Measurements from ENCODE around the gene PTP4A1. TPM values are rescaled to one million over a fixed set of nuclear protein-coding genes. Genes with fewer than 3 reads are reported as not detected.

Gene PTP4A1
- total and polyA plus RNA-seq, 2 of the 13 experiments (the other 11 are each of a cell fraction or from before 2014, with no cell fraction given), result 141 to 376 TPM

DNA sequence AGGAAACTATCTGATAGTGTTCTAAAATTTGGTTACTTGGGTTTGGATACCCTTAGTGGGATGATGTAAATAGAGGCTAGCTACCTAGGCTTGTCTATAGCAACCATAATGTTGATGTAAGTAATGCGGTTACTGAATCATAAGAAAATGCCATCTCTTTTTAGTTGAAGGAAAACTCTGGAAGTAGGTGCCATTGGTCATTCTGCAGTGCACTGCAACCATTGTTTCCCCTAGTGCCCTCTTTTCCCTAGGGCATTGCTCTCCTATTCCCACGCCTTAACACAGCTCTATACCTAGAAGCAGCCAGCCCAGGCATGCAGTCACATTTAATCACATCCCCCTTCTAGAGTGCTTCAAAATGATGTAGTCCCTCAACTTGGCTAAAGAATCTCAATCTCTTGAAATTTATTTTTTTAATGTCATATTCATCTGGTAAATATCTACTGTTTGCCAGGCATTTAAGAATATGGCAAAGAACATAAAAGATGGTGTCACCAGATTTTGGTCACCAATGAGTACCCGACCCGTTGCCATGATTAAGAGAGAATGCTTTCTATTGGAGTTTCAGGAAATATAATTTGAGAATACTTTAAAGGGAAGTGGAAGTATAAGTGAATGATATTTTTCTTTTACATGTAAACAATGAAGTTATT is 10.4 kb downstream of the PTP4A1 start (continued):
- TF ChIP-seq, protein P1, sequence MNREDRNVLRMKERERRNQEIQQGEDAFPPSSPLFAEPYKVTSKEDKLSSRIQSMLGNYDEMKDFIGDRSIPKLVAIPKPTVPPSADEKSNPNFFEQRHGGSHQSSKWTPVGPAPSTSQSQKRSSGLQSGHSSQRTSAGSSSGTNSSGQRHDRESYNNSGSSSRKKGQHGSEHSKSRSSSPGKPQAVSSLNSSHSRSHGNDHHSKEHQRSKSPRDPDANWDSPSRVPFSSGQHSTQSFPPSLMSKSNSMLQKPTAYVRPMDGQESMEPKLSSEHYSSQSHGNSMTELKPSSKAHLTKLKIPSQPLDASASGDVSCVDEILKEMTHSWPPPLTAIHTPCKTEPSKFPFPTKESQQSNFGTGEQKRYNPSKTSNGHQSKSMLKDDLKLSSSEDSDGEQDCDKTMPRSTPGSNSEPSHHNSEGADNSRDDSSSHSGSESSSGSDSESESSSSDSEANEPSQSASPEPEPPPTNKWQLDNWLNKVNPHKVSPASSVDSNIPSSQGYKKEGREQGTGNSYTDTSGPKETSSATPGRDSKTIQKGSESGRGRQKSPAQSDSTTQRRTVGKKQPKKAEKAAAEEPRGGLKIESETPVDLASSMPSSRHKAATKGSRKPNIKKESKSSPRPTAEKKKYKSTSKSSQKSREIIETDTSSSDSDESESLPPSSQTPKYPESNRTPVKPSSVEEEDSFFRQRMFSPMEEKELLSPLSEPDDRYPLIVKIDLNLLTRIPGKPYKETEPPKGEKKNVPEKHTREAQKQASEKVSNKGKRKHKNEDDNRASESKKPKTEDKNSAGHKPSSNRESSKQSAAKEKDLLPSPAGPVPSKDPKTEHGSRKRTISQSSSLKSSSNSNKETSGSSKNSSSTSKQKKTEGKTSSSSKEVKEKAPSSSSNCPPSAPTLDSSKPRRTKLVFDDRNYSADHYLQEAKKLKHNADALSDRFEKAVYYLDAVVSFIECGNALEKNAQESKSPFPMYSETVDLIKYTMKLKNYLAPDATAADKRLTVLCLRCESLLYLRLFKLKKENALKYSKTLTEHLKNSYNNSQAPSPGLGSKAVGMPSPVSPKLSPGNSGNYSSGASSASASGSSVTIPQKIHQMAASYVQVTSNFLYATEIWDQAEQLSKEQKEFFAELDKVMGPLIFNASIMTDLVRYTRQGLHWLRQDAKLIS (CRISPR knock-in tag; IDR thresholded peaks at IDR 0.05), result peak; percentile 62; the same call in 1 of the 2 replicates
- TF ChIP-seq, protein P2, sequence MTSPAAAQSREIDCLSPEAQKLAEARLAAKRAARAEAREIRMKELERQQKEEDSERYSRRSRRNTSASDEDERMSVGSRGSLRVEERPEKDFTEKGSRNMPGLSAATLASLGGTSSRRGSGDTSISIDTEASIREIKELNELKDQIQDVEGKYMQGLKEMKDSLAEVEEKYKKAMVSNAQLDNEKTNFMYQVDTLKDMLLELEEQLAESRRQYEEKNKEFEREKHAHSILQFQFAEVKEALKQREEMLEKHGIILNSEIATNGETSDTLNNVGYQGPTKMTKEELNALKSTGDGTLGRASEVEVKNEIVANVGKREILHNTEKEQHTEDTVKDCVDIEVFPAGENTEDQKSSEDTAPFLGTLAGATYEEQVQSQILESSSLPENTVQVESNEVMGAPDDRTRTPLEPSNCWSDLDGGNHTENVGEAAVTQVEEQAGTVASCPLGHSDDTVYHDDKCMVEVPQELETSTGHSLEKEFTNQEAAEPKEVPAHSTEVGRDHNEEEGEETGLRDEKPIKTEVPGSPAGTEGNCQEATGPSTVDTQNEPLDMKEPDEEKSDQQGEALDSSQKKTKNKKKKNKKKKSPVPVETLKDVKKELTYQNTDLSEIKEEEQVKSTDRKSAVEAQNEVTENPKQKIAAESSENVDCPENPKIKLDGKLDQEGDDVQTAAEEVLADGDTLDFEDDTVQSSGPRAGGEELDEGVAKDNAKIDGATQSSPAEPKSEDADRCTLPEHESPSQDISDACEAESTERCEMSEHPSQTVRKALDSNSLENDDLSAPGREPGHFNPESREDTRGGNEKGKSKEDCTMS (CRISPR knock-in tag; conservative IDR thresholded peaks at IDR 0.05), result no peak
- TF ChIP-seq, protein P3, sequence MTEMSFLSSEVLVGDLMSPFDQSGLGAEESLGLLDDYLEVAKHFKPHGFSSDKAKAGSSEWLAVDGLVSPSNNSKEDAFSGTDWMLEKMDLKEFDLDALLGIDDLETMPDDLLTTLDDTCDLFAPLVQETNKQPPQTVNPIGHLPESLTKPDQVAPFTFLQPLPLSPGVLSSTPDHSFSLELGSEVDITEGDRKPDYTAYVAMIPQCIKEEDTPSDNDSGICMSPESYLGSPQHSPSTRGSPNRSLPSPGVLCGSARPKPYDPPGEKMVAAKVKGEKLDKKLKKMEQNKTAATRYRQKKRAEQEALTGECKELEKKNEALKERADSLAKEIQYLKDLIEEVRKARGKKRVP (CRISPR knock-in tag; IDR thresholded peaks at IDR 0.05), result 0 out of 4 replicates have a peak, but pooled peaks of 1 of the 2 experiments have one; percentile 8
- no peak for TF ChIP-seq CBX5 (CRISPR knock-in tag; IDR thresholded peaks at IDR 0.05; ENCODE audit: borderline replicate concordance)
- no peak for TF ChIP-seq SOX13 (IDR thresholded peaks at IDR 0.05)
- TF ChIP-seq SOX13 (CRISPR knock-in tag; conservative IDR thresholded peaks at IDR 0.05 in 1 of 2, IDR thresholded peaks at IDR 0.05 in 1 of 2), result 0 out of 4 replicates have a peak, but pooled peaks of 1 of the 2 experiments have one; percentile 19
- no peak for TF ChIP-seq LCORL (IDR thresholded peaks at IDR 0.05)
- no peak for TF ChIP-seq LCORL (CRISPR knock-in tag; IDR thresholded peaks at IDR 0.05)
- TF ChIP-seq, protein P4, sequence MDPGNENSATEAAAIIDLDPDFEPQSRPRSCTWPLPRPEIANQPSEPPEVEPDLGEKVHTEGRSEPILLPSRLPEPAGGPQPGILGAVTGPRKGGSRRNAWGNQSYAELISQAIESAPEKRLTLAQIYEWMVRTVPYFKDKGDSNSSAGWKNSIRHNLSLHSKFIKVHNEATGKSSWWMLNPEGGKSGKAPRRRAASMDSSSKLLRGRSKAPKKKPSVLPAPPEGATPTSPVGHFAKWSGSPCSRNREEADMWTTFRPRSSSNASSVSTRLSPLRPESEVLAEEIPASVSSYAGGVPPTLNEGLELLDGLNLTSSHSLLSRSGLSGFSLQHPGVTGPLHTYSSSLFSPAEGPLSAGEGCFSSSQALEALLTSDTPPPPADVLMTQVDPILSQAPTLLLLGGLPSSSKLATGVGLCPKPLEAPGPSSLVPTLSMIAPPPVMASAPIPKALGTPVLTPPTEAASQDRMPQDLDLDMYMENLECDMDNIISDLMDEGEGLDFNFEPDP (CRISPR knock-in tag; conservative IDR thresholded peaks at IDR 0.05), result no peak
- TF ChIP-seq NR2F2 (IDR thresholded peaks at IDR 0.05; ENCODE audit: borderline replicate concordance, low read depth), result no peak
- TF ChIP-seq, protein P5, sequence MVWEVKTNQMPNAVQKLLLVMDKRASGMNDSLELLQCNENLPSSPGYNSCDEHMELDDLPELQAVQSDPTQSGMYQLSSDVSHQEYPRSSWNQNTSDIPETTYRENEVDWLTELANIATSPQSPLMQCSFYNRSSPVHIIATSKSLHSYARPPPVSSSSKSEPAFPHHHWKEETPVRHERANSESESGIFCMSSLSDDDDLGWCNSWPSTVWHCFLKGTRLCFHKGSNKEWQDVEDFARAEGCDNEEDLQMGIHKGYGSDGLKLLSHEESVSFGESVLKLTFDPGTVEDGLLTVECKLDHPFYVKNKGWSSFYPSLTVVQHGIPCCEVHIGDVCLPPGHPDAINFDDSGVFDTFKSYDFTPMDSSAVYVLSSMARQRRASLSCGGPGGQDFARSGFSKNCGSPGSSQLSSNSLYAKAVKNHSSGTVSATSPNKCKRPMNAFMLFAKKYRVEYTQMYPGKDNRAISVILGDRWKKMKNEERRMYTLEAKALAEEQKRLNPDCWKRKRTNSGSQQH (CRISPR knock-in tag; IDR thresholded peaks at IDR 0.05; ENCODE audit: low read depth), result no peak
- no peak for TF ChIP-seq ZNF136 (CRISPR knock-in tag; IDR thresholded peaks at IDR 0.05; ENCODE audit: low read depth)
- TF ChIP-seq POLR2A (IDR thresholded peaks at IDR 0.05; ENCODE audit: insufficient read depth in 1 of 2, low read depth in 2 of 2, low read length in 2 of 2), result peak; percentile 47 to 70
- no peak for TF ChIP-seq ZNF749 (CRISPR knock-in tag; IDR thresholded peaks at IDR 0.05; ENCODE audit: borderline replicate concordance)
- peak; percentile 57 for TF ChIP-seq POLR2AphosphoS5 (IDR thresholded peaks at IDR 0.05; ENCODE audit: low read depth, low read length)
- no peak for TF ChIP-seq PAWR (CRISPR knock-in tag; IDR thresholded peaks at IDR 0.05; ENCODE audit: borderline replicate concordance)
- TF ChIP-seq RBFOX2 (IDR thresholded peaks at IDR 0.05; ENCODE audit: low read depth, low read length), result peak; percentile 46; the same call in 1 of the 2 replicates
- no peak for TF ChIP-seq STAG1 (CRISPR knock-in tag; IDR thresholded peaks at IDR 0.05)
- TF ChIP-seq MBD4 (IDR thresholded peaks at IDR 0.05; ENCODE audit: borderline replicate concordance, low read length), result peak; percentile 87; the same call in 1 of the 2 replicates
